NK-92 (cell line): Measurements from ENCODE around the gene FAM228B.

ENCODE experiments used
- DNase-seq: peaks from one replicate; lab custom pipeline; 2025; ENCODE audit not compliant: unreplicated experiment; lab: John Stamatoyannopoulos, UW

Gene FAM228B

GRCh38 chr2:24200799-24201198 lies 77.5 kb downstream of the FAM228B start:
- no peak for DNase-seq

GRCh38 chr2:24203029-24203786 lies 79.9 kb downstream of the FAM228B start:
- DNase-seq: no peak

- no peak for DNase-seq
These were observed 80.5 kb downstream of the FAM228B start for GRCh38 chr2:24203787-24204150.

- no peak for DNase-seq
These were observed 81.2 kb downstream of the FAM228B start for GRCh38 chr2:24204505-24204904.

GRCh38 chr2:24205131-24205530 lies 81.9 kb downstream of the FAM228B start:
- no peak for DNase-seq

DNA sequence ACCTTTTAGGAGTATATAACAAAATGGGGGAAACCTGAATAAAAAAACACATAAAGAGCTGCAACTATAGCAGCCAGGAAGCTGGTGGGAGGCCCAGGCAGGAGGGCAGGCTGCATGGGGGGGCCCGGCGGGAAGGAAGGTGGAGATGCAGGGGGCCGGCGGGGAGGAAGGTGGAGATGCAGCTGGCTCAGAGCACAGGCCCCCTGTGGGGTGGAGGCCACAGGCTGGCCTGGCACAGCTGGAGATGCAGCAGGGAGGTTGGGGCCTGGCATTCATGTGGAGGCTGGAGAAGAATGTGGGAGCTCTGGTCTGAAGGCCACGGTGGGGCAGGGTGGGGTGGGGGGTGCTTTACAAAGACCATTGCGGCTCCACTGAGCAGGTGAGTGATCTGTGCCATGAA lies 83.0 kb downstream of the FAM228B start:
- no peak for DNase-seq

DNA sequence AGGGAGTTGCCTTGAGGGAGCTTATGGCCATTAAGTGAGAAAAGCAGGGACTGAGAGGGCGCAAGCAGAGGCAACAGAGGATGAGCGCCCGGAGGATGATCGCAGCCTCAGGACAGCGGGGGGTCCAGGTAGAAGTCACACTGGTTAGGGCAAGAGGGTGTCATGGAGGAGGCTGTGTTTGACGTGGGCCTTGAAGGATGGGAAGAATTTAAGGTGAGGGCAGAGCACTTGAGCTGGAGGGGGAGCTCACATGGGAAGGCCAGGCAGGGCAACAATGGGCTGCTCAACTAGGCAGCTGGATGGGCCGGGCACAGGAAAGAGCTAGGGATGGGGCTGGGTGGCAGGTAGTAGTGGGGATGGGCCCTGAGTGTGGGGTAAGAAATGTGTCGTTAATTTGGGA lies 83.4 kb downstream of the FAM228B start:
- no peak for DNase-seq

- no peak for DNase-seq
These were observed 84.1 kb downstream of the FAM228B start for GRCh38 chr2:24207359-24207758.

- no peak for DNase-seq
These were observed 85.2 kb downstream of the FAM228B start for GRCh38 chr2:24208490-24208889.

DNA sequence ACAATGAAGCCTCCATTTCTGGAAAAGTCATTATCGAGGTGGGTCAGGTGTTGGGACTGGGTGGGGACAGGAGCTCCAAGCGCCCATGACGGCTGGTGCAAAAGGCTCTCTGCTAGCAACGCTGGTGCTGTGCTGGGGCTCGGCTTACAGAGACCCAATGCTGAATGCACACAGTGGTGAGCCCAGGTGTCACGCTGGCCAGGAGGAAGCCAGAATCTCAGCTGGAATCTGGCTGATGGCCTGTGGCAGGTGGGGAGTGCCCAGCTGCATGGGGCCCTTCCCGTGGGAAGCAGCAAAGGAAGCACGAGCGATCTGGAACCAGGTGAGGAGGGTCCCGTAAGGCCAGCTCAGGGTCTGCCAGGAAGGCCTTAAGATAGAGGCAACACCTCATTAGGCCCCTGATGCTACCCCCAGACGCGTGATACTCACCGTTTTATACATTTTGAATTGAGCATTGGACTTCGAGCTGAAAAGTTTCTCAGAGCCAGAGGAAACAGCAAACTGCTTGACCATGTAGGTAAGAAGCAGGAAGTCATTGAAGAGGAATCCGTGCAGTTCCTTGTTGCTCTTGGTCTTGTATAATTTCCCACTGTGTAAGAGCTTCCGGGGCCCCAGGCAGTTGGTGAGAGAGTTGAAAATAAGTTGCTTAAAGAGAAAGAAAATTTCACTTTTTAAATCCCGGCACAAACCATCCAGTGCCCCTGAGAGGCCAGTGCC lies 86.3 kb downstream of the FAM228B start:
- no peak for DNase-seq

DNA sequence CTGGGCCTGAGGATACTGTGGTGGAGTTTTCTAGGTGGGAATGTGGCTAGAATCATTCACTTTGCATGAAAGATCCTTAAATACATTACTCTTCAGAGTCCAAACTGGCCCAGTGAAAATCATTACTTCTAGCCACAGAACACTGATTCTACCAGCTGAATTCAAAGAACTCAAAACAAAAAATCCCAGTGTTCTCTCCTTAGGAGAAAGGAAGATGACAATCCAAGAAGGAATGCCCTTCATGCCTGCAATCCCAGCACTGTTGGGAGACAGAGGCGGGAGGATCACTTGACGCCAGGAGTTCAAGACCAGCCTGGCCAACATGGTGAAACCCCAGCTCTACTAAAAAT lies 86.8 kb downstream of the FAM228B start:
- no peak for DNase-seq

DNA sequence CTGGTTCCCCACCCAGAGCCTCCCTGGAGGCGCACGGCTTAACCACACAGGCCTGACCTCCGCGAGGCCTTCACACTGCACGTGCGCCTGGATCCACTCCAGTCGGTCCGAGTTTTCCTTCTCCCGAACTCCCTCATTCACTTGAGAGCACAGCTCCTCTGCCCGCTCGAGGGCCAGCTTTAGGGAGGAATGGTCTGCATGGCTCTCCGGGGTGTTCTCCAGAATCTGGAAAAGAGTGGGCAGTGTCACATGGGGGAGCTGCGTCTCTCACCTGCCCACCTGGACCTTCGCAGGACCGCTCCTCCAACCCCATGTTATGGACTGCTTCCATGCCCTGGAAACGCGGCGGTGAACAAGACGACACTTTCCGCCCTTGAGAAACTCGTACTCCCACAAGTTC lies 87.5 kb downstream of the FAM228B start:
- no peak for DNase-seq

- DNase-seq: no peak
These were observed 88.1 kb downstream of the FAM228B start for GRCh38 chr2:24211408-24211807.

DNA sequence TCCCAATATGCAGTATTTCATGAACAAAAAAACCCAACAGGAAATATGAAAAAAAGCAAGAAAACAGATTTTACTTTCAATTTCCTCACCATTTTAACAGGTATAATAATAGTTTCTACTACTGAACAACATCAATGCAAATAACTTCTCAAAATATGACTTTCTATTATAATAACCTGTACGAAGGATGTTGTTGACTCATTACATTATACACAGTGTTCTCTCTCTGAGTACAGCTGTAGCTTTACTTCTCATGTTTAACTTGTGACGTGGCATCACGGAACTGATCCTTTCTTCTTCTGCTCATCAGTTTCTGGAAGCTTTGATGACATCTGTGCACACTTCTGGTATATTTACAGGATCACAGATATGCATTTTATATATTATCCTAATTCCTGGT lies 91.6 kb downstream of the FAM228B start:
- no peak for DNase-seq
